Activated T-helper 2 cell treated with anti-CD3 and anti-CD28 coated beads, Interferon-gamma antibody, Interleukin-2, Interleukin-4, amounts not matched to agents 10 μg/mL and 5 μg/mL and 100 μg/mL, durations not matched to agents 14 hours and 24 hours and 36 hours (primary cell): ENCODE data around the gene PACRGL. TPM values are rescaled to one million over a fixed set of nuclear protein-coding genes. Genes with fewer than 3 reads are reported as not detected.
"Not testable (repeated sequence)": the region's sequence is repeated elsewhere in the genome, so short reads cannot be mapped to it uniquely, and the experiment has no call there.

ENCODE experiments used
- DNase-seq: peaks from one replicate; pipeline ENCODE4 v3.0.0; 2021; ENCODE audit warnings: low spot score
- H3K27ac Mint-ChIP-seq: one replicate; pipeline ENCODE4 v1.8.0; 2021; ENCODE audit warnings: mixed read lengths
- H3K27me3 Mint-ChIP-seq: one replicate; pipeline ENCODE4 v1.8.0; 2021; ENCODE audit warnings: low read depth, mixed read lengths
- H3K36me3 Mint-ChIP-seq: one replicate; pipeline ENCODE4 v1.8.0; 2021; ENCODE audit warnings: low read depth, mixed read lengths
- H3K4me1 Mint-ChIP-seq: one replicate; pipeline ENCODE4 v1.8.0; 2021; ENCODE audit warnings: low read depth, mixed read lengths
- H3K4me3 Mint-ChIP-seq: one replicate; pipeline ENCODE4 v1.8.0; 2021; ENCODE audit warnings: low read depth, mild to moderate bottlenecking, moderate library complexity, mixed read lengths
- H3K9me3 Mint-ChIP-seq: one replicate; pipeline ENCODE4 v1.8.0; 2021; ENCODE audit warnings: mixed read lengths
- intact Hi-C: fragments of 100-400 bp; cut with micrococcal nuclease; formaldehyde crosslinking; loops from one replicate; pipeline ENCODE4 v1.15.1; 2023
- total RNA-seq: library from RNA; stranded (reverse); gene quantifications from 2 replicates; pipeline ENCODE4 v1.2.3, GENCODE V29; 2022

PACRGL gene
- total RNA-seq, 1 donor from 2014 or later = 15.0 TPM

GRCh38 chr4:20752641-20753040, 52.4 kb downstream of the PACRGL start:
- H3K4me1 Mint-ChIP-seq = no peaks in the 10 kb centered on the region
- intact Hi-C loops = no loop called here

GRCh38 chr4:20754036-20754435, 53.8 kb downstream of the PACRGL start:
- no peaks in the 10 kb centered on the region for H3K27me3 Mint-ChIP-seq
- H3K4me1 Mint-ChIP-seq = no peaks in the 10 kb centered on the region
- H3K9me3 Mint-ChIP-seq = no peaks in the 10 kb centered on the region
- intact Hi-C loops = no loop called here
- no peaks in the 10 kb centered on the region for H3K36me3 Mint-ChIP-seq
- DNase-seq = no peak
- H3K27ac Mint-ChIP-seq = no peak overlapping the region
- H3K4me3 Mint-ChIP-seq = no peak overlapping the region

More at GRCh38 chr4:20752641-20753040, 52.4 kb downstream of the PACRGL start:
- H3K36me3 Mint-ChIP-seq = no peaks in the 10 kb centered on the region
- no peak overlapping the region for H3K4me3 Mint-ChIP-seq
- no peak for DNase-seq
- H3K27ac Mint-ChIP-seq = no peak overlapping the region
- no peaks in the 10 kb centered on the region for H3K9me3 Mint-ChIP-seq
- no peaks in the 10 kb centered on the region for H3K27me3 Mint-ChIP-seq

- Mint-ChIP-seq H3K4me1 (no peaks in the 10 kb centered on the region), H3K9me3 (no peaks in the 10 kb centered on the region), H3K36me3 (no peaks in the 10 kb centered on the region), H3K27me3 (no peaks in the 10 kb centered on the region), H3K4me3 (no peak overlapping the region), H3K27ac (no peak overlapping the region)
- intact Hi-C loops = no loop called here
- no peak for DNase-seq
Measured at GRCh38 chr4:20760053-20760452, 59.8 kb downstream of the PACRGL start.

GRCh38 chr4:20761382-20761781, 61.1 kb downstream of the PACRGL start:
- Mint-ChIP-seq H3K27me3 (no peaks in the 10 kb centered on the region), H3K27ac (no peak overlapping the region), H3K9me3 (no peaks in the 10 kb centered on the region), H3K4me1 (no peaks in the 10 kb centered on the region), H3K4me3 (no peak overlapping the region), H3K36me3 (no peaks in the 10 kb centered on the region)
- intact Hi-C loops = no loop called here
- no peak for DNase-seq

- Mint-ChIP-seq H3K27ac (no peak overlapping the region), H3K4me3 (no peak overlapping the region), H3K27me3 (no peaks in the 10 kb centered on the region), H3K36me3 (no peaks in the 10 kb centered on the region), H3K9me3 (no peaks in the 10 kb centered on the region), H3K4me1 (no peaks in the 10 kb centered on the region)
- intact Hi-C loops = no loop called here
- DNase-seq = no peak
Measured at GRCh38 chr4:20761826-20762225, 61.6 kb downstream of the PACRGL start.

GRCh38 chr4:20764366-20764992, 64.2 kb downstream of the PACRGL start:
- Mint-ChIP-seq H3K36me3 (no peaks in the 10 kb centered on the region), H3K4me3 (no peak overlapping the region), H3K4me1 (no peaks in the 10 kb centered on the region), H3K9me3 (no peaks in the 10 kb centered on the region), H3K27me3 (no peaks in the 10 kb centered on the region), H3K27ac (no peak overlapping the region)
- no peak for DNase-seq
- intact Hi-C loops = no loop called here

- H3K36me3 Mint-ChIP-seq = no peaks in the 10 kb centered on the region
- no peaks in the 10 kb centered on the region for H3K4me1 Mint-ChIP-seq
- H3K27ac Mint-ChIP-seq = no peak overlapping the region
- DNase-seq = no peak
- no peaks in the 10 kb centered on the region for H3K27me3 Mint-ChIP-seq
- H3K4me3 Mint-ChIP-seq = no peak overlapping the region
- no peaks in the 10 kb centered on the region for H3K9me3 Mint-ChIP-seq
- intact Hi-C loops = loop anchor here (5.0 kb wide), 1 partner anchor 994 kb away; no protein-coding TSS in a partner anchor
Measured at GRCh38 chr4:20773144-20773997, 73.1 kb downstream of the PACRGL start.

- no peaks in the 10 kb centered on the region for H3K27me3 Mint-ChIP-seq
- H3K36me3 Mint-ChIP-seq = no peaks in the 10 kb centered on the region
- H3K4me3 Mint-ChIP-seq = no peak overlapping the region
- DNase-seq = no peak
- intact Hi-C loops = no loop called here
- no peaks in the 10 kb centered on the region for H3K4me1 Mint-ChIP-seq
- peaks cover 12% of the 10 kb centered on the region for H3K9me3 Mint-ChIP-seq
- no peak overlapping the region for H3K27ac Mint-ChIP-seq
Measured at GRCh38 chr4:20778896-20779295, 78.6 kb downstream of the PACRGL start.

GRCh38 chr4:20783134-20783533, 82.9 kb downstream of the PACRGL start:
- H3K4me1 Mint-ChIP-seq, H3K27ac Mint-ChIP-seq, H3K36me3 Mint-ChIP-seq, intact Hi-C loops, DNase-seq, H3K4me3 Mint-ChIP-seq, H3K27me3 Mint-ChIP-seq: not testable (repeated sequence)
- peaks cover 12% of the 10 kb centered on the region for H3K9me3 Mint-ChIP-seq

GRCh38 chr4:20787940-20788665, 87.8 kb downstream of the PACRGL start:
- Mint-ChIP-seq H3K27me3 (no peaks in the 10 kb centered on the region), H3K27ac (no peak overlapping the region), H3K36me3 (no peaks in the 10 kb centered on the region), H3K4me3 (no peak overlapping the region), H3K4me1 (no peaks in the 10 kb centered on the region), H3K9me3 (peaks cover 3% of the 10 kb centered on the region)
- DNase-seq = no peak
- intact Hi-C loops = no loop called here
